Endothelial cell of umbilical vein (primary cell): ENCODE results near the gene BMP2K. TPM values are rescaled to one million over a fixed set of nuclear protein-coding genes. Genes with fewer than 3 reads are reported as not detected.

Experiments used
- BruUV-seq: library from RNA; stranded (reverse); fragments of 400-500 nt; replicated peaks from 2 replicates; lab custom pipeline; 2021; lab: Mats Ljungman, UMichigan
- CTCF ChIA-PET: fragments of 300-600, 350-600 bp; sonication (Branson Sonifier 250); formaldehyde crosslinking; loops from one replicate; lab custom pipeline; 2021; ENCODE audit warnings: antibody characterized with exemption, inconsistent platforms; lab: Charles Lee
- POLR2A ChIA-PET: fragments of 300-600, 350-600 bp; sonication (Branson Sonifier 250); formaldehyde crosslinking; loops from one replicate; lab custom pipeline; 2021; ENCODE audit warnings: antibody characterized with exemption, inconsistent platforms; lab: Charles Lee
- DNase-seq: peaks from one replicate; pipeline ENCODE4 v3.0.0-alpha.2; 2011; ENCODE audit warnings: low read depth, low spot score
- FAIRE-seq: peaks from 2 replicates; lab custom pipeline; 2011; peaks lifted over from hg19 to GRCh38; lab: Jason Lieb, UNC
- H2AFZ ChIP-seq: 2 replicates; pipeline ENCODE4 v1.6.0; 2012; ENCODE audit warnings: low read depth, low read length, control low read depth, inconsistent platforms
- H3K27ac ChIP-seq: 2 replicates; pipeline ENCODE4 v1.5.1; 2011; ENCODE audit warnings: low read depth, mild to moderate bottlenecking, control low read depth, low read length, moderate library complexity; ENCODE audit not compliant: insufficient read depth
- H3K27me3 ChIP-seq, 2 experiments: 2 replicates each; pipeline versions ENCODE4 v1.6.0 to v1.6.1; 2011; ENCODE audit warnings: low read length in 2 of 2, mixed read lengths in 1 of 2; ENCODE audit not compliant: control insufficient read depth in 2 of 2, insufficient read depth in 2 of 2
- H3K36me3 ChIP-seq, 2 experiments: 2 replicates in 1 of 2; 3 replicates in 1 of 2; pipeline ENCODE4 v1.5.1; 2011; ENCODE audit warnings: low read length in 2 of 2, mild to moderate bottlenecking in 1 of 2, moderate library complexity in 1 of 2; ENCODE audit not compliant: control insufficient read depth in 2 of 2, insufficient read depth in 2 of 2; ENCODE audit errors: extremely low read depth in 1 of 2
- H3K4me1 ChIP-seq: 3 replicates; pipeline ENCODE4 v1.5.1; 2011; ENCODE audit warnings: mild to moderate bottlenecking, low read length; ENCODE audit not compliant: control insufficient read depth, insufficient read depth; ENCODE audit errors: extremely low read depth
- H3K4me2 ChIP-seq: 2 replicates; pipeline ENCODE4 v1.6.1; 2011; ENCODE audit warnings: low read length, control low read depth, mixed read lengths; ENCODE audit not compliant: insufficient read depth
- H3K4me3 ChIP-seq, 3 experiments: fragments of 200-600 bp in 1 of 3; sonication (generic), shearing (Covaris generic) in 1 of 3; replicated peaks in 1 of 3; 2 replicates each; pipeline ENCODE4 v1.5.1; 2011 to 2016; ENCODE audit warnings: control low read depth in 3 of 3, low read length in 3 of 3, mild to moderate bottlenecking in 2 of 3, inconsistent platforms in 1 of 3, low read depth in 1 of 3, moderate library complexity in 1 of 3; ENCODE audit not compliant: insufficient read depth in 1 of 3
- H3K79me2 ChIP-seq: 2 replicates; pipeline ENCODE4 v1.6.0; 2012; ENCODE audit warnings: low read length, inconsistent platforms; ENCODE audit not compliant: control insufficient read depth, insufficient read depth
- H3K9ac ChIP-seq: replicated peaks from 2 replicates; pipeline ENCODE3; 2011; ENCODE audit warnings: low read length, control low read depth; ENCODE audit not compliant: insufficient read depth; ENCODE audit errors: extremely low read depth
- H3K9me1 ChIP-seq: replicated peaks from 3 replicates; pipeline ENCODE4 v1.6.0; 2011; ENCODE audit warnings: mild to moderate bottlenecking, low read length; ENCODE audit not compliant: control insufficient read depth, insufficient read depth; ENCODE audit errors: extremely low read depth
- H3K9me3 ChIP-seq: replicated peaks from 2 replicates; pipeline ENCODE4 v1.5.1; 2012; ENCODE audit warnings: low read length, inconsistent platforms; ENCODE audit not compliant: control insufficient read depth, insufficient read depth
- H4K20me1 ChIP-seq: replicated peaks from 2 replicates; pipeline ENCODE3; 2011; ENCODE audit warnings: mild to moderate bottlenecking, low read length; ENCODE audit not compliant: control insufficient read depth, insufficient read depth; ENCODE audit errors: extremely low read depth
- CTCF ChIP-seq, 2 donors: IDR thresholded peaks; 1 replicate in 1 of 2; 2 replicates in 1 of 2; pipeline ENCODE4 v1.5.1; 2011; ENCODE audit warnings: low read length in 2 of 2, mild to moderate bottlenecking in 2 of 2, moderate library complexity in 2 of 2, control low read depth in 1 of 2, inconsistent platforms in 1 of 2, low read depth in 1 of 2; ENCODE audit not compliant: insufficient read depth in 1 of 2; ENCODE audit errors: extremely low read depth in 1 of 2
- EZH2 ChIP-seq: IDR thresholded peaks from 2 replicates; pipeline ENCODE4 v1.6.1; 2012; ENCODE audit warnings: borderline replicate concordance, low read depth, mild to moderate bottlenecking, moderate library complexity, low read length, inconsistent platforms; ENCODE audit not compliant: severe bottlenecking
- FOS ChIP-seq: IDR thresholded peaks from 2 replicates; pipeline ENCODE4 v1.6.1; 2011; ENCODE audit warnings: mild to moderate bottlenecking, low read length, moderate library complexity, borderline replicate concordance; ENCODE audit not compliant: insufficient read depth
- JUN ChIP-seq: IDR thresholded peaks from 2 replicates; pipeline ENCODE4 v1.6.1; 2011; ENCODE audit warnings: borderline replicate concordance, low read depth; ENCODE audit not compliant: insufficient read length, insufficient read depth
- MAX ChIP-seq: IDR thresholded peaks from 2 replicates; pipeline ENCODE4 v1.6.1; 2011; ENCODE audit not compliant: insufficient read depth, insufficient read length
- dilution Hi-C: fragments of 300-500 bp; cut with MboI; formaldehyde crosslinking; loops from one replicate; pipeline ENCODE4 v1.15.0; 2019; ENCODE audit warnings: low sequenced_read_pairs; ENCODE audit not compliant: extremely low pct_ligation_motif_present
- intact Hi-C: fragments of 100-400 bp; cut with micrococcal nuclease; formaldehyde crosslinking; loops from one replicate; pipeline ENCODE4 v1.10.0; 2022
- polyA plus RNA-seq, 4 experiments: library from polyadenylated mRNA; depleted of rRNA in 3 of 4; stranded (reverse) in 3 of 4; unstranded in 1 of 4; fragments of >200 nt; gene quantifications; 2 replicates each; pipeline versions ENCODE4 v1.2.1 to v1.2.3, GENCODE V29; 2011 to 2012; ENCODE audit warnings: missing spikeins in 1 of 4
- total RNA-seq: library from RNA; stranded (reverse); gene quantifications from 2 replicates; pipeline ENCODE4 v1.2.3, GENCODE V29; 2021

Gene BMP2K
- total and polyA plus RNA-seq, 2 donors (not counting 3 experiments of a cell fraction or from before 2014, with no cell fraction given) = 16.1 to 37.9 TPM

GRCh38 chr4:78928835-78929234 is 152.7 kb downstream of the BMP2K start:
- no peak overlapping the region for H3K4me3 ChIP-seq
- dilution Hi-C loops (no loop called here), intact Hi-C loops (no loop called here)
- H3K9ac ChIP-seq = no peak overlapping the region
- BruUV-seq = no TSS peak
- TF ChIP-seq JUN = no peak
- no peak for TF ChIP-seq MAX
- TF ChIP-seq EZH2 = no peak
- TF ChIP-seq FOS = no peak
- no peak for TF ChIP-seq CTCF (IDR thresholded peaks at IDR 0.05; ENCODE audit: extremely low read depth in 1 of 2, insufficient read depth in 1 of 2, low read depth in 1 of 2, low read length in 2 of 2)
- H3K4me1 ChIP-seq = no peaks in the 10 kb centered on the region
- H4K20me1 ChIP-seq = no peaks in the 10 kb centered on the region
- ChIA-PET CTCF (no interaction called here), POLR2A (no interaction called here)
- no peaks in the 10 kb centered on the region for H3K9me1 ChIP-seq
- no peak for FAIRE-seq
- no peak overlapping the region for H3K4me2 ChIP-seq
- H2AFZ ChIP-seq = no peak overlapping the region
- no peaks in the 10 kb centered on the region for H3K9me3 ChIP-seq
- no peak for DNase-seq
- H3K27ac ChIP-seq = no peak overlapping the region
- no peaks in the 10 kb centered on the region for H3K27me3 ChIP-seq
- peaks cover 0 to 6% of the 10 kb centered on the region in 2 experiments for H3K36me3 ChIP-seq
- H3K79me2 ChIP-seq = no peaks in the 10 kb centered on the region
